HepG2 (cell line): ENCODE data around the gene MRPL20. TPM values are rescaled to one million over a fixed set of nuclear protein-coding genes. Genes with fewer than 3 reads are reported as not detected.
A peak's percentile ranks its signal among the peaks of the same experiment; 100 is the strongest.

Experiments used
- ASH2L ChIP-seq: fragments of 300-600, 200-600 bp; sonication (generic); IDR thresholded peaks from 2 replicates; pipeline ENCODE4 v1.7.0; 2017; ENCODE audit warnings: low read depth, mild to moderate bottlenecking, moderate library complexity, mixed read lengths, low read length; ENCODE audit not compliant: insufficient read length
- HDAC6 ChIP-seq: fragments of 200-600 bp; sonication (generic); IDR thresholded peaks from 2 replicates; pipeline ENCODE4 v1.7.0; 2017; ENCODE audit warnings: mild to moderate bottlenecking, antibody characterized with exemption, low read length, low read depth
- MAFK ChIP-seq, 2 experiments: IDR thresholded peaks in 1 of 2; conservative IDR thresholded peaks in 1 of 2; 2 replicates each; pipeline ENCODE4 v1.6.1; 2011; ENCODE audit warnings: improper control_type of control experiment in 2 of 2, low read length in 2 of 2
- MLX ChIP-seq: IDR thresholded peaks from 2 replicates; pipeline ENCODE4 v1.6.1; 2016
- PCBP1 ChIP-seq: fragments of 200-400 bp; formaldehyde crosslinking; IDR thresholded peaks from 2 replicates; pipeline ENCODE4 v1.6.1; 2017; ENCODE audit warnings: mild to moderate bottlenecking, low read depth, low read length, borderline replicate concordance
- SIN3A ChIP-seq: IDR thresholded peaks from 2 replicates; pipeline ENCODE4 v1.6.1; 2011; ENCODE audit warnings: low read depth, mild to moderate bottlenecking, control low read depth, low read length, borderline replicate concordance
- SRSF1 ChIP-seq: fragments of 200-400 bp; formaldehyde crosslinking; optimal IDR thresholded peaks from 2 replicates; pipeline ENCODE3; 2017; ENCODE audit warnings: mild to moderate bottlenecking, low read depth, low read length, moderate library complexity
- TRIM22 ChIP-seq: fragments of 450-650 bp; IDR thresholded peaks from 2 replicates; pipeline ENCODE4 v1.6.1; 2017
- ZBED4 ChIP-seq: sonication (generic); formaldehyde crosslinking; IDR thresholded peaks from 2 replicates; pipeline ENCODE4 v1.4.0; 2020; ENCODE audit warnings: missing genetic modification reagents, borderline replicate concordance
- ZBTB44 ChIP-seq: sonication (generic); formaldehyde crosslinking; IDR thresholded peaks from 2 replicates; pipeline ENCODE4 v1.4.0; 2020; ENCODE audit warnings: missing genetic modification reagents
- ZEB1 ChIP-seq: IDR thresholded peaks from 2 replicates; pipeline ENCODE4 v1.6.1; 2012; ENCODE audit warnings: mild to moderate bottlenecking, low read depth, inconsistent platforms; ENCODE audit not compliant: insufficient replicate concordance
- ZMAT5 ChIP-seq: sonication (generic); formaldehyde crosslinking; IDR thresholded peaks from 2 replicates; pipeline ENCODE4 v1.5.0; 2020; ENCODE audit warnings: mild to moderate bottlenecking, low read depth, missing genetic modification reagents, borderline replicate concordance
- ZNF280D ChIP-seq: sonication (generic); formaldehyde crosslinking; IDR thresholded peaks from 2 replicates; pipeline ENCODE4 v1.5.1; 2020; ENCODE audit warnings: mild to moderate bottlenecking, missing genetic modification reagents
- ZNF660 ChIP-seq: sonication (generic); formaldehyde crosslinking; IDR thresholded peaks from 2 replicates; pipeline ENCODE4 v1.5.1; 2020; ENCODE audit warnings: mild to moderate bottlenecking, low read depth, missing genetic modification reagents, borderline replicate concordance
- ZNF775 ChIP-seq: sonication (generic); formaldehyde crosslinking; IDR thresholded peaks from 2 replicates; pipeline ENCODE4 v1.4.0; 2020; ENCODE audit warnings: missing genetic modification reagents, mild to moderate bottlenecking, moderate library complexity, borderline replicate concordance
- ZSCAN21 ChIP-seq: sonication (generic); formaldehyde crosslinking; IDR thresholded peaks from 2 replicates; pipeline ENCODE4 v1.8.0; 2022; ENCODE audit warnings: mild to moderate bottlenecking, missing genetic modification reagents, moderate library complexity, borderline replicate concordance
- polyA plus RNA-seq, 8 experiments: library from polyadenylated mRNA; depleted of rRNA in 3 of 8; stranded (reverse) in 7 of 8; unstranded in 1 of 8; fragments of >200 nt; fragmentation: Illumina TruSeq in 4 of 8; extraction: Trizol in 4 of 8; gene quantifications; 2 replicates each; pipeline versions ENCODE4 v1.2.1 to v1.2.3, GENCODE V29; 2011 to 2016; ENCODE audit warnings: low read depth in 4 of 8, missing spikeins in 1 of 8, mixed read lengths in 1 of 8; ENCODE audit not compliant: insufficient read depth in 1 of 8
- total RNA-seq, 5 experiments: library from RNA; depleted of rRNA; stranded (reverse); fragments of >200 nt; fragmentation: Illumina TruSeq; extraction: Trizol; gene quantifications; 2 replicates each; pipeline ENCODE4 v1.2.3, GENCODE V29; 2016; ENCODE audit warnings: low read depth in 1 of 5

The MRPL20 gene
- total and polyA plus RNA-seq, 2 of the 13 experiments (the other 11 are each of a cell fraction or from before 2014, with no cell fraction given) = 59.2 to 127 TPM

GRCh38 chr1:1374929-1375662 lies 32.0 kb downstream of the MRPL20 start, which contains the start of gene AURKAIP1 (continued):
- TF ChIP-seq ZNF280D (CRISPR knock-in tag) (no peak), PCBP1 (peak; percentile 91), ASH2L (peak; percentile 98), ZMAT5 (no peak), SIN3A (peak; percentile 42), ZNF775 (no peak), MAFK (conservative IDR thresholded peaks at IDR 0.05 in 1 of 2, IDR thresholded peaks at IDR 0.05 in 1 of 2; ENCODE audit: low read length in 2 of 2) (0 out of 4 replicates have a peak, but pooled peaks of 1 of the 2 experiments have one; percentile 10), TRIM22 (no peak), ZNF660 (CRISPR knock-in tag) (no peak), HDAC6 (no peak), ZBTB44 (peak; percentile 66; the same call in 1 of the 2 replicates), MLX (CRISPR knock-in tag) (peak; percentile 72; the same call in 1 of the 2 replicates), SRSF1 (peak; percentile 87), ZEB1 (peak; percentile 66), ZSCAN21 (CRISPR knock-in tag) (peak; percentile 90; the same call in 1 of the 2 replicates), ZBED4 (CRISPR knock-in tag) (peak; percentile 72)
